ENCODE measurements around the gene ARHGEF17.

- TF ChIP-seq CTCF (IDR thresholded peaks at IDR 0.05; ENCODE audit: low read depth, low read length, missing input control), result peak; percentile 84
- no peak for TF ChIP-seq NR2F2 (IDR thresholded peaks at IDR 0.05)
- peak; percentile 92 to 96 for TF ChIP-seq RAD21 (IDR thresholded peaks at IDR 0.05)
- no peak for TF ChIP-seq REST (IDR thresholded peaks at IDR 0.05)
- no peak for TF ChIP-seq JUND (IDR thresholded peaks at IDR 0.05)
- no peak for TF ChIP-seq SP1 (IDR thresholded peaks at IDR 0.05)
- TF ChIP-seq YY1 (IDR thresholded peaks at IDR 0.05), result no peak
Measured at GRCh38 chr11:73393479-73394415, 85.7 kb downstream of the ARHGEF17 start.

Data from liver (tissue), 3 donors.